Vagina (tissue), 2 donors: ENCODE measurements around the gene UCK1. TPM values are rescaled to one million over a fixed set of nuclear protein-coding genes. Genes with fewer than 3 reads are reported as not detected.

Source experiments
- DNase-seq, 2 donors: peaks; one replicate each; pipeline ENCODE4 v3.0.0-alpha.2; 2017; ENCODE audit errors: extremely low spot score in 2 of 2
- H3K27ac ChIP-seq: fragments of 200-600 bp; sonication (generic); one replicate; pipeline ENCODE4 v1.5.1; 2019
- H3K27me3 ChIP-seq: fragments of 200-600 bp; sonication (generic); one replicate; pipeline ENCODE4 v1.5.1; 2019
- H3K36me3 ChIP-seq, 2 donors: fragments of 200-600 bp; sonication (generic); one replicate each; pipeline ENCODE4 v1.5.1; 2017 to 2019
- H3K4me1 ChIP-seq: fragments of 200-600 bp; sonication (generic); one replicate; pipeline ENCODE4 v1.5.1; 2019
- H3K4me3 ChIP-seq, 2 donors: fragments of 200-600 bp; sonication (generic); 1 replicate in 1 of 2; 2 replicates in 1 of 2; pipeline ENCODE4 v1.5.1; 2016 to 2019
- H3K9me3 ChIP-seq: fragments of 200-600 bp; sonication (generic); one replicate; pipeline ENCODE4 v1.5.1; 2019
- CTCF ChIP-seq, 3 experiments: fragments of 450-650 bp in 2 of 3; fragments of 200-600 bp in 1 of 3; sonication (generic) in 1 of 3; IDR thresholded peaks; one replicate each; pipeline ENCODE4 v1.5.1; 2017 to 2019; ENCODE audit warnings: antibody characterized with exemption in 3 of 3, mild to moderate bottlenecking in 2 of 3, moderate library complexity in 2 of 3
- POLR2A ChIP-seq, 2 donors: fragments of 450-650 bp; IDR thresholded peaks; one replicate each; pipeline ENCODE4 v1.6.1; 2017; ENCODE audit warnings: antibody characterized with exemption in 2 of 2, mild to moderate bottlenecking in 2 of 2, moderate library complexity in 2 of 2
- POLR2AphosphoS5 ChIP-seq, 2 donors: sonication (generic); formaldehyde crosslinking; IDR thresholded peaks; one replicate each; pipeline ENCODE4 v1.9.0; 2017; ENCODE audit warnings: antibody characterized with exemption in 2 of 2, mild to moderate bottlenecking in 2 of 2, low read depth in 1 of 2; ENCODE audit not compliant: insufficient read depth in 1 of 2
- intact Hi-C: fragments of 100-400 bp; cut with DNase I; formaldehyde crosslinking; loops from one replicate; pipeline ENCODE4 v1.15.1; 2023
- total RNA-seq: library from RNA; depleted of rRNA; stranded (reverse); fragments of >200 nt; gene quantifications from one replicate; pipeline ENCODE4 v1.2.3, GENCODE V29; 2016

Gene UCK1
- total RNA-seq, 1 donor from 2014 or later = 37.3 TPM

GRCh38 chr9:131539223-131539923, 8.3 kb upstream of the UCK1 start:
- no peak for DNase-seq
- H3K27ac ChIP-seq = no peak overlapping the region
- H3K9me3 ChIP-seq = peaks cover 5% of the 10 kb centered on the region
- H3K27me3 ChIP-seq = no peaks in the 10 kb centered on the region
- H3K4me3 ChIP-seq = no peak overlapping the region
- no peaks in the 10 kb centered on the region for H3K36me3 ChIP-seq
- H3K4me1 ChIP-seq = no peaks in the 10 kb centered on the region
- TF ChIP-seq POLR2AphosphoS5 (IDR thresholded peaks at IDR 0.05; ENCODE audit: insufficient read depth in 1 of 2, low read depth in 1 of 2) (no peak), CTCF (IDR thresholded peaks at IDR 0.05) (no peak), POLR2A (IDR thresholded peaks at IDR 0.05) (no peak)
- intact Hi-C loops = no loop called here

GRCh38 chr9:131537946-131538345, 6.9 kb upstream of the UCK1 start:
- no peaks in the 10 kb centered on the region for H3K36me3 ChIP-seq
- H3K4me1 ChIP-seq = no peaks in the 10 kb centered on the region
- no peak for DNase-seq
- intact Hi-C loops = no loop called here
- no peak overlapping the region for H3K27ac ChIP-seq
- TF ChIP-seq CTCF (IDR thresholded peaks at IDR 0.05) (no peak), POLR2AphosphoS5 (IDR thresholded peaks at IDR 0.05; ENCODE audit: insufficient read depth in 1 of 2, low read depth in 1 of 2) (no peak), POLR2A (IDR thresholded peaks at IDR 0.05) (no peak)
- H3K4me3 ChIP-seq = no peak overlapping the region
- no peaks in the 10 kb centered on the region for H3K27me3 ChIP-seq
- no peaks in the 10 kb centered on the region for H3K9me3 ChIP-seq

GRCh38 chr9:131534721-131535237, 3.7 kb upstream of the UCK1 start:
- intact Hi-C loops = no loop called here
- TF ChIP-seq POLR2A (IDR thresholded peaks at IDR 0.05) = no peak
- TF ChIP-seq CTCF (IDR thresholded peaks at IDR 0.05) = no peak
- TF ChIP-seq POLR2AphosphoS5 (IDR thresholded peaks at IDR 0.05; ENCODE audit: insufficient read depth in 1 of 2, low read depth in 1 of 2) = no peak
- DNase-seq = no peak
- Histone ChIP-seq H3K36me3 (no peaks in the 10 kb centered on the region), H3K27ac (no peak overlapping the region), H3K4me1 (peaks cover 12% of the 10 kb centered on the region), H3K4me3 (no peak overlapping the region), H3K9me3 (no peaks in the 10 kb centered on the region), H3K27me3 (no peaks in the 10 kb centered on the region)

GRCh38 chr9:131530546-131530919, 530 bp downstream of the UCK1 start:
- Histone ChIP-seq H3K9me3 (no peaks in the 10 kb centered on the region), H3K4me3 (peak overlapping the region; percentile 65 to 97), H3K27me3 (no peaks in the 10 kb centered on the region), H3K4me1 (peaks cover 17% of the 10 kb centered on the region), H3K36me3 (peaks cover 0 to 40% of the 10 kb centered on the region in 2 donors), H3K27ac (peak overlapping the region; percentile 85)
- DNase-seq = no peak
- TF ChIP-seq POLR2A (IDR thresholded peaks at IDR 0.05) (no peak), POLR2AphosphoS5 (IDR thresholded peaks at IDR 0.05; ENCODE audit: insufficient read depth in 1 of 2, low read depth in 1 of 2) (no peak), CTCF (IDR thresholded peaks at IDR 0.05) (no peak)
- intact Hi-C loops = no loop called here
